Pancreas (tissue), 10 donors: ENCODE results near the gene TIGD2. TPM values are rescaled to one million over a fixed set of nuclear protein-coding genes. Genes with fewer than 3 reads are reported as not detected.
"Not testable (repeated sequence)": the region's sequence is repeated elsewhere in the genome, so short reads cannot be mapped to it uniquely, and the experiment has no call there.

Experiments
- ATAC-seq, 4 donors: fragments of 200-7000 bp; cut with Tn5 transposase; one replicate each; pipeline versions ENCODE4 v1.8.0 to v1.9.1; 2020; ENCODE audit warnings: mild to moderate bottlenecking in 4 of 4, moderate library complexity in 4 of 4
- DNase-seq, 6 donors: peaks; one replicate each; pipeline ENCODE4 v3.0.0-alpha.2; 2020
- FAIRE-seq: peaks from 2 replicates; lab custom pipeline; 2012; peaks lifted over from hg19 to GRCh38; lab: Jason Lieb, UNC
- H3K27ac ChIP-seq, 4 donors: fragments of 200-600 bp; sonication (generic); 1 replicate in 3 of 4; 2 replicates in 1 of 4; pipeline versions ENCODE4 v1.5.0 to v1.8.0; 2020
- H3K27me3 ChIP-seq, 4 donors: fragments of 200-600 bp; one replicate each; pipeline ENCODE4 v1.8.0; 2021
- H3K36me3 ChIP-seq, 3 donors: fragments of 200-600 bp; sonication (generic) in 1 of 3; one replicate each; pipeline versions ENCODE4 v1.5.0 to v1.8.0; 2020 to 2021
- H3K4me1 ChIP-seq, 3 donors: fragments of 200-600 bp; one replicate each; pipeline ENCODE4 v1.8.0; 2021
- H3K4me3 ChIP-seq, 4 donors: fragments of 200-600 bp; sonication (generic) in 2 of 4; one replicate each; pipeline versions ENCODE4 v1.5.0 to v1.8.0; 2020 to 2021
- H3K9me3 ChIP-seq, 4 donors: fragments of 200-600 bp; one replicate each; pipeline ENCODE4 v1.8.0; 2021
- CTCF ChIP-seq, 4 donors: fragments of 200-600 bp; sonication (generic) in 3 of 4; IDR thresholded peaks; one replicate each; pipeline versions ENCODE4 v1.5.0 to v1.8.0; 2021; ENCODE audit warnings: antibody characterized with exemption in 4 of 4
- WGBS, 2 donors: extraction: QIAGEN DNeasy Blood & Tissue Kit; methylation state at CpG; one replicate each; pipeline ENCODE4 v1.1.7; 2013; 5-methylcytosine and 5-hydroxymethylcytosine counted together
- intact Hi-C, 3 donors: fragments of 100-400 bp; cut with DNase I; formaldehyde crosslinking; loops; one replicate each; pipeline versions ENCODE4 v1.11.1 to v1.14.2; 2022
- polyA plus RNA-seq, 2 donors: library from polyadenylated mRNA; stranded (reverse); fragments of 200-250 nt; gene quantifications; one replicate each; pipeline ENCODE4 v1.2.3, GENCODE V29; 2013
- total RNA-seq, 6 donors: library from RNA; stranded (reverse); fragmentation: NEBNext Ultra II Directional in 4 of 6; extraction: Animal tissue kit (Norgen Biotek cat#: 25700) in 4 of 6; gene quantifications; one replicate each; pipeline versions ENCODE4 v1.2.1 to v1.2.4, GENCODE V29; 2021 to 2023
- donor health status: healthy with polysubstance abuse.
- donor health status: DM: no; HTN: no; CAD: no; lungs with moderate emphysema.
- donor health status: DM: no; HTN: no; CAD: no.
- donor health status: control.
- donor health status: control.
- donor health status: Bipolar disorder and iron deficiency.
- donor health status: DM: yes; HTN: yes; CAD: no.
- donor health status: DM: no; HTN: no; CAD: no.
- donor health status: DM: no; HTN: no; CAD: no.
- donor health status: DM: yes; HTN: yes; CAD: no.

Gene TIGD2
- total and polyA plus RNA-seq, 8 donors: 1.7 to 4.7 (median 2.8) TPM

GRCh38 chr4:89142691-89143669 is 31.6 kb downstream of the TIGD2 start:
- Histone ChIP-seq H3K4me1 (no peaks in the 10 kb centered on the region), H3K36me3 (no peaks in the 10 kb centered on the region), H3K4me3 (no peak overlapping the region), H3K27me3 (no peaks in the 10 kb centered on the region), H3K27ac (no peak overlapping the region), H3K9me3 (no peaks in the 10 kb centered on the region)
- ATAC-seq (no peak), DNase-seq (no peak), FAIRE-seq (peak; percentile 34)
- WGBS, 2 donors: 66 to 84% methylated on average over 4 of the region's 4 CpGs
- intact Hi-C loops: no loop called here
- TF ChIP-seq CTCF (IDR thresholded peaks at IDR 0.05): no peak

- not testable (repeated sequence) for H3K36me3 ChIP-seq
Measured at GRCh38 chr4:89144652-89145051, 33.3 kb downstream of the TIGD2 start.

GRCh38 chr4:89146196-89146595 is 34.9 kb downstream of the TIGD2 start:
- no peaks in the 10 kb centered on the region for H3K27me3 ChIP-seq
- intact Hi-C loops: no loop called here
- no peak for DNase-seq
- H3K9me3 ChIP-seq: no peaks in the 10 kb centered on the region
- H3K27ac ChIP-seq: no peak overlapping the region
- FAIRE-seq: no peak
- WGBS, 2 donors: 87 to 89% methylated on average over 2 of the region's 2 CpGs
- no peak for ATAC-seq
- TF ChIP-seq CTCF (IDR thresholded peaks at IDR 0.05): no peak
- H3K36me3 ChIP-seq: no peaks in the 10 kb centered on the region
- H3K4me1 ChIP-seq: no peaks in the 10 kb centered on the region
- no peak overlapping the region for H3K4me3 ChIP-seq

More at GRCh38 chr4:89144652-89145051, 33.3 kb downstream of the TIGD2 start:
- H3K4me3 ChIP-seq, ATAC-seq, H3K9me3 ChIP-seq, DNase-seq, FAIRE-seq, H3K4me1 ChIP-seq, H3K27me3 ChIP-seq, intact Hi-C loops, H3K27ac ChIP-seq: not testable (repeated sequence)
- WGBS, 2 donors: 94 to 96% methylated on average over 1 of the region's 1 CpG

GRCh38 chr4:89152972-89153371 is 41.6 kb downstream of the TIGD2 start:
- no peaks in the 10 kb centered on the region for H3K27me3 ChIP-seq
- no peaks in the 10 kb centered on the region for H3K36me3 ChIP-seq
- FAIRE-seq (no peak), DNase-seq (no peak), ATAC-seq (no peak)
- no peaks in the 10 kb centered on the region for H3K4me1 ChIP-seq
- no peak overlapping the region for H3K27ac ChIP-seq
- WGBS, 2 donors: 80 to 86% methylated on average over 2 of the region's 2 CpGs
- H3K4me3 ChIP-seq: no peak overlapping the region
- intact Hi-C loops: loop anchor here in 1 of 3 donors (10.0 kb wide), 1 partner anchor 282 kb away; no protein-coding TSS in a partner anchor
- H3K9me3 ChIP-seq: no peaks in the 10 kb centered on the region
- TF ChIP-seq CTCF (IDR thresholded peaks at IDR 0.05): no peak

GRCh38 chr4:89156174-89156914 is 45.0 kb downstream of the TIGD2 start:
- intact Hi-C loops: loop anchor here in 1 of 3 donors (10.0 kb wide), 1 partner anchor 278 kb away; no protein-coding TSS in a partner anchor
- H3K4me3 ChIP-seq: no peak overlapping the region
- TF ChIP-seq CTCF (IDR thresholded peaks at IDR 0.05): no peak
- H3K27me3 ChIP-seq: no peaks in the 10 kb centered on the region
- no peak for FAIRE-seq
- no peaks in the 10 kb centered on the region for H3K36me3 ChIP-seq
- H3K9me3 ChIP-seq: no peaks in the 10 kb centered on the region
- H3K4me1 ChIP-seq: no peaks in the 10 kb centered on the region
- 85 to 94% methylated on average over 12 of the region's 12 CpGs for WGBS, 2 donors
- ATAC-seq: no peak
- no peak overlapping the region for H3K27ac ChIP-seq
- DNase-seq: no peak
